GM21723 (cell line): ENCODE measurements around the gene CRHR1.
"Not testable (repeated sequence)": the region's sequence is repeated elsewhere in the genome, so short reads cannot be mapped to it uniquely, and the experiment has no call there.

Experiments used
- ATAC-seq: cut with Tn5 transposase; IDR thresholded peaks from one replicate; pipeline ENCODE4 v1.9.1; 2021; ENCODE audit warnings: mild to moderate bottlenecking, moderate library complexity; ENCODE audit not compliant: unreplicated experiment

Gene CRHR1

DNA sequence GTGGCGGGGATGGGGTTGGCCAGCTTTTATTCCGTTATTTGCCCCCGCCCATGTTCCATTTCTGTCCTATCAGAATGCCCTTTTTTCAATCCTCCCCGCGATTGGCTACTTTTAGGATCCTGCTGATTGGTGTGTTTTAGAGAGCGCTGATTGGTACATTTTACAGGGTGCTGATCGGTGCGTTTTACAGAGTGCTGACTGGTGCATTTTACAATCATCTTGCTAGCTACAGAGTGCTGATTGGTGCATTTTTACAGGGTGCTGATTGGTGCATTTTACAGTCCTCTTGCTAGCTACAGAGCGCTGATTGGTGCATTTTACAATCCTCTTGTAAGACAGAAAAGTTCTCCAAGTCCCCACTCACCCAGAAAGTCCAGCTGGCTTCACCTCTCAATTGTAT, 78.0 kb downstream of the CRHR1 start:
- ATAC-seq, result not testable (repeated sequence)

DNA sequence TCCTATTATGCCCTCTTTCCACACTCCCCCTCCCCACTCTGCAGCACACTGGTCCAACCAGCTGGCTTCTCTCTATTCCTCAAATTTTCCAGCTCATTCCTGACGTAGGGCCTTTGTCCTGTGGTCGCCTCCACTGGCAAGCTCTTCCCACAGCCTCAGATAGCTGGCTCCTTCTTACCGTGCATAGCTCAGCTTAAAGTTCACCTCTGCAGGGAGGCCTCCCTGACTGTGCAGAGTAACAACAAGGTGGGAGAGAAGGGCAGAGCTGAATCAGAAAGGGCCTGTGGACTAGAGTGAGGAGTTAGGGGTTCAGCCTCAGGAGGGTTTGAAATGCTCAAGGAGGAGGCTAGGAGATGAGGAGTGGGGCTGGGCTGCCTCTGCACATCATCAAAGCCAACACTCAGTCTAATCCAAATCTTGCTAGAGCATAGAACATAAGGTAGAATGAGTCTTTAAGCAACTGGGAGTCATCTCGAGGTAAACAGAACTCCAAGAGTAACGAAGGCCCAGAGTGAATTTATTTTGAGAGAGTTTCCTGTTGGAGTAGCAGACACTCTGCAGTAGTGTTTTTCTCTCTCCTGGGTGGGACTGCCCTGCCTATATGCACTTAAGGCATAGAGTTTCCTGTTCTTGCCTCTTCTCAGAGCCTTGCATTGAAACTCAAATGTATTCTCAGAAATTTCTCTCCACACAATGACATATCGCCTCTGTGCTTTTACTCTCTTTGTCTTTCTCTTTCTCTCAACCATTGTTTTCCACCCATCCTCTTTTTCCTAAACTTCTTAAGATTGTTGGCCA, 79.9 kb downstream of the CRHR1 start:
- ATAC-seq, result no peak

DNA sequence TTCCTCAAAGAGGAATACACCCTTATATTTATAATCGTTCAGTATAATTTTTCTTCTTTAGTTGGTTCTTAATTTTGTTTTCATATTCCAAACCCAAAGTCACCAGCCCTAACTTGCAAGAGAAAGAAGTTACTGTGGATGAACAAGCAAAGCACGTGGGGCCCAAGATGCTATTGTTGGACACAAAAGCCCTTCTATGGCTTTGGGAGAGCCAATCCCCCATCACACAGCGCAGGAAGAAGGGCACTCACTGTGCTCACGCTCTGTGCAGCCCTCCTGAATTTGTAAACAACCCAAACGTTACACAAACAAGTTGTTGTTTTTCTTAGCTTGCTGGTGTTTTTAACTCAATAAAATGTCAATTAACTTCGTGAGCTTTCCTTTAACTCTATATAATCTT, 83.1 kb downstream of the CRHR1 start:
- no peak for ATAC-seq

DNA sequence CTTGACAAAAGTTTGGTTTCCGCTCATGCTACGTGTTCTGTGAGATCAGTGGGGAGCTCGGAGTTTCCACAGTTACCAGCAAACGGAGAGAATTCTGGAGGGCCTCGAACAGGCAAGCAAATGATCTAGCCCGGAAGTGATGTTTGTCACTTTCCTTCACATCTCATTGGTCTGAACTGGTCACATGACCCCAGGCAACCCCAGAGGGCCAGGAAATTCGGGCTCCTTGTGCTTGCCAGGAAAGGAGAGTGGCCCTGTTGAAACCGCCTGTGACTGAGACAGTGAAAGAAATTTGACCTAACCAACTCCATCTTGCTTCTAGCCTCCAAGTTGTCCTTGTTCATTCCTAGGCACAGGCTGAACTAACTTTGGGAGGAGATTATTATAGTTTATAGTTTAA, 83.6 kb downstream of the CRHR1 start:
- ATAC-seq, result no peak

DNA sequence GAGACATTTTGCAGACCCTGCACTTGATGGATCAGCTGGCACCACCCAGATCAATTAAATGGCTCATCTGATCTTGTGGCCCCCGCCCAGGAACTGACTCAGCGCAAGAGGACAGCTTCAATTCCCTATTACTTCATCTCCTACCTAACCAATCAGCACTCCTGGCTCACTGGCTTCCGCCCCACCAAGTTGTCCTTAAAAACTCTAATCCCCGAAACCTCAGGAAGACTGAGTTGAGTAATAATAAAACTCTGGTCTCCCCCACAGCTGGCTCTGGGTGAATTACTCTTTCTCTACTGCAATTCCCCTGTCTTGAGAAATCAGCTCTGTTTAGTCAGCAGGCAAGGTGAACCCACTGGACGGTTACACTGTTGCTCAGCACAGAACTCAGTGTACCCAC, 84.2 kb downstream of the CRHR1 start:
- ATAC-seq, result no peak

DNA sequence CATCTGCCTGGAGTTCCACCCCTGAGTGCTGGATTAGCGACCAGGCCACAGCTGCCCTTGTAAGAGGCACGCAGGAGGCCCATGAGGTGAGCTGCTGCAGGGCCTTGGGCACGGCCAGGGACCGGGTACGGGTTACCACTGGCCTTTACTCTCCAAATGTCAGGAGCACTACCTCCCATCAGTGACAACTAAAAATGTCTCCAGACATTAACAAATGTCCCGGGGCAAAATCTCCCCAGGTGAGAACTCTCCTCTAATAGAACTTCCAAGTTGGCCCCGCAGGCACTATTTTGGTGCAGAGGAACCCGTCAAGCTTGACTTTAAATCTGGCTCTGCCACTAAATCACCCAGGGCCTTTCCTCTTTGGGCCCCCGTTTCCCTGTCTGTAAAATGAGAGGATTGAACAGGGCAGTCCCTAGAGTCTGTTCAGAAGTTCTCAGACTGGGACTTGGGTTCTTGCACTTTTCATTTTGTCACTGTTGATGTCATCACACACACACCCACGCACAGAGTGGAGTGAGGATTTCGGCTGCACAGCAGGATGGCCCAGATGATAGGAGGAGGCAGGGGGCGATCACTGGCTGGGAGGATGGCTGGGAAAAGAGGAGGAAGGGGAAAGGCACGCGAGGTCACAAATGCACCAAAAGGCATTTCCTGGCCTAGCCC, 85.7 kb downstream of the CRHR1 start:
- no peak for ATAC-seq

DNA sequence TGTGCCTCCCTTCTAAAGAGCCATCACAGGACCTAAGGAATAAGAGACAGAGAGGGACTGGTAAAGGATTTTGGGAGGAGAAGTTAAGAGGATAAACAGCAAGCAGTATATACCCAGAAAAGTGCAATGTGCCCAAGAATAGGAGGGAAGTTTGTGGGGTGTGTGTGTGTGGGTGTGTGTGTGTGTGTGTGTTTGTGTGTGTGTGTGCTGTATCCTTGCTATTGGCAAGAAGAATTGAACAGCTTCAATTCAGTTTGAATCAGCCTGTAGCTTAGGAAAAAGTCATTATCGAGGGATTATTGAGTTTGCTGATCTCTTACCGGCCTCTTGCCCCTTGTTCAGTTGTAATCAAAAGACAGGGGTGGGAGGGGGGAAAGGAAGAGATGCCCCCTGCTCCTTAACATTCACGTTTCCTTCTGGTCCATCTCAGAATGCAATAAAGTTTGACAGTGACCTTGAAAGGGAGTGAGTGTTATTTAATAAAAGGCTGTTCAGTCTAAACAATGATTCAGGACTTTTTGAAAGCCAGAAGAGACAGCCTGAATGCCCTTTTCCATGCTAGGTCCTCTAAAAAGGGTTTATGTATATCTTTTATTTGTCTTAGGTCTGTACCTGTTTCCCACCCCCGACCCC, 86.3 kb downstream of the CRHR1 start:
- no peak for ATAC-seq

DNA sequence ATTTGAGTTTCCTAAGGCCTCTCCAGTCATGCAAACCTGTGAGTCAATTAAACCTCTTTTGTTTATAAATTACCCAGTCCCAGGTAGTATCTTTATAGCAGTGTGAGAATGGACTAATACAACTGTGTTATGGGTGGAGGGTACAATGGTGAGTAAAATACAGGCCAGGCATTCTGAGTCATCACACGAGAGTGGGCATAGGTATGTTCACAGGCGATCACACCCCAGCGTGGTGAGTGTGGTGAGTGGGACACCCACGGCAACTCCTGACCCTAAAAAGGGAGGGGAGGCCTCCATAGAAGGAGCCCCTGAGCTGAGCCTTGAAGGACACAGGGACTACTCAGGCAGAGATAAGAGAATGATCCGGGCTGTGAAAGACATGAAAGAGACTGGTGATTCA, 87.6 kb downstream of the CRHR1 start:
- no peak for ATAC-seq

DNA sequence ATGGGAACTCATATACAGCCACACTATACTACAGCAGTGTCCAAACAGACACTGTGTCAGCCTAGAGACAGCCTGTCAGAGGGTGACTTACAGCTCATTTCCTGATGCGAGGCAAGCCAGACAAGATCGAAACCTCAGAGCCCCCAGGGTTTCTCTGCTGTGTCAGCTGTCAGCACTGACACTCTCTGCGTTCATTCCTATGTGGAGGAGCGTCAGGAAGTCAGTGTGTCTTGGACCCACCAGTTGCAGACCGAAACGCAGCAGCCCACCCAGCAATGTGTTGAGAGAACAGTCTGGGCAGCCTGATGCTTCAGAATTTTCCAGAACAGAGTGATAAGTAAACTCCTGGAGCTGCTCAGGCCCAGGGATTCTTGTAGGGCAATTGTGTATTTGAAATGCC, 89.6 kb downstream of the CRHR1 start:
- ATAC-seq, result no peak

DNA sequence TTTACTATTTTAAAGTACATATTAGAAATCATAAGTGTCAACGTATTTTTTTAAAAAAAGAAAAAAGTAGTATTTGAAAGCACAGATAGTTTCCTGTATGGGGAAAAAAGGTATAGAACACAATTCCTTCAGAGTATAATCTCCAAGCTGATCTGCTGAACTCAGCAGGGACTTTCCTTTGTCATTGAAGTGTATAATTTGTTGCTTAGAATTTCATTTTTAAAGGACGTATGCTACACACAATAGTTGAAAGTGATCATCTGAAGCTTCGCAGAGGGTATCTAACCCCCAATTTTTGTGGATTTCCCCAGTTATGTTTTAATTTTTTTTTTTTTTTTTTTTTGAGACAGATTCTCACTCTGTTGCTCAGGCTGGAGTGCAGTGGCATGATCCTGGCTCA, 90.0 kb downstream of the CRHR1 start:
- no peak for ATAC-seq

DNA sequence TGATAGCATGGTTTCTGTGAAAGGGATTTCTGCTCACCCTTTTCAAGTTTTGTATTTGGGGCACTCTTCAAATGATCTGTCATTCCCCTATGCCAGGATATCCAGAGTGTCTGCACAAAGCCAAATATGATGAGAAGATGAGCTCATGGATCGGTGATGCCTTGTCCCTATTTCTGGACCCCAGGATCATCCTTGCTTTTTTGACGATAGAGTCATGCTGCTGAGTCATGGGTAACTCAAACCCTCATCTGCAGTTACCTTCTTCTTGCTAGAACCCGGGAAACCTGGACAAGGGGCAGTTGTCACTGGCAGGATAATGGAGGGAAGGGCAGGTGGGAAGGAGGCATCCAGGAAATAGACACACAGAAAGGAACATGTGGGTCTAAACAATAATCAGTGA, 92.4 kb downstream of the CRHR1 start:
- no peak for ATAC-seq

DNA sequence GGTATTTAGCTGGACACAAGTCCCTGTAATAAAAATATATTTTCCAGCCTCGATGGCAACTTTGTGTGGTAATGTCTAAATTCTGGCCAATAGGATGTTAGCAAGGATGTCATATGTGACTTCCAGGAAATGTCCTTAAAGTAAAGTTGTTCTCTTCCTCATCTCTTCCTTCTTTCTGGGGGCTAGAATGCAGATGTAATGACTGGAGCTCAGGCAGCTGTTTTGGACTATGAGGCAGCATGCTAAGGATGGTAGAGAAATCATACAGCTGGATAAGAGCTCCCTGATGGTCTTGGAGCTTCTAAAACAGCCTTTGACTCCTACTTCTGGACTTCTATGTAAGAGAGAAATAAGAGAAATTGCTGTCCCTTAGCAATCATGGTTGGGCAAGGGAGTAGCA, 93.3 kb downstream of the CRHR1 start:
- ATAC-seq, result no peak

DNA sequence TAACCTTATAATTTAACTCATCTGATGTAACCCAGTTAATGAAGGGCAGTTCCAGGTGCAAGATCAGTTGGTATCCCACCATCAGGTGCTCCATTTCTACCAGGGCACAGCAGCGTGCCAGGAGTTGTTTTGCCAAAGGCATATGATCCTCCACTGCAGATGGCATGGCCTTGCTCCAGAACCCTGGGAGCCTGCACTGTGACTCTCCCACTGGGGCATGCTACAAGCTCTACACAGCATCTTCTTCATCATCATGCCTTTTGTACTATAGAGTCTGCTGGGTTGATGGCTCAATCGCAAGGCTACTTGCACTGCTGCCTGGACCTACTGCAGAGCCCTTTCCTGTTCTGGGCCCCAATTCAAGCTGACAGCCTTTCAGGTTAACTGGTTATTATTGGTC, 98.9 kb downstream of the CRHR1 start:
- ATAC-seq, result no peak
